Measurements from ENCODE around the gene APBB1IP.

- TF ChIP-seq, protein P1, sequence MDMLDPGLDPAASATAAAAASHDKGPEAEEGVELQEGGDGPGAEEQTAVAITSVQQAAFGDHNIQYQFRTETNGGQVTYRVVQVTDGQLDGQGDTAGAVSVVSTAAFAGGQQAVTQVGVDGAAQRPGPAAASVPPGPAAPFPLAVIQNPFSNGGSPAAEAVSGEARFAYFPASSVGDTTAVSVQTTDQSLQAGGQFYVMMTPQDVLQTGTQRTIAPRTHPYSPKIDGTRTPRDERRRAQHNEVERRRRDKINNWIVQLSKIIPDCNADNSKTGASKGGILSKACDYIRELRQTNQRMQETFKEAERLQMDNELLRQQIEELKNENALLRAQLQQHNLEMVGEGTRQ (IDR thresholded peaks at IDR 0.05) = no peak
- TF ChIP-seq POLR2A (IDR thresholded peaks at IDR 0.05; ENCODE audit: low read length) = no peak
- TF ChIP-seq, protein P2, sequence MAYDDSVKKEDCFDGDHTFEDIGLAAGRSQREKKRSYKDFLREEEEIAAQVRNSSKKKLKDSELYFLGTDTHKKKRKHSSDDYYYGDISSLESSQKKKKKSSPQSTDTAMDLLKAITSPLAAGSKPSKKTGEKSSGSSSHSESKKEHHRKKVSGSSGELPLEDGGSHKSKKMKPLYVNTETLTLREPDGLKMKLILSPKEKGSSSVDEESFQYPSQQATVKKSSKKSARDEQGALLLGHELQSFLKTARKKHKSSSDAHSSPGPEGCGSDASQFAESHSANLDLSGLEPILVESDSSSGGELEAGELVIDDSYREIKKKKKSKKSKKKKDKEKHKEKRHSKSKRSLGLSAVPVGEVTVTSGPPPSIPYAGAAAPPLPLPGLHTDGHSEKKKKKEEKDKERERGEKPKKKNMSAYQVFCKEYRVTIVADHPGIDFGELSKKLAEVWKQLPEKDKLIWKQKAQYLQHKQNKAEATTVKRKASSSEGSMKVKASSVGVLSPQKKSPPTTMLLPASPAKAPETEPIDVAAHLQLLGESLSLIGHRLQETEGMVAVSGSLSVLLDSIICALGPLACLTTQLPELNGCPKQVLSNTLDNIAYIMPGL (CRISPR knock-in tag; IDR thresholded peaks at IDR 0.05; ENCODE audit: borderline replicate concordance) = no peak
- no peak for TF ChIP-seq ELK1 (IDR thresholded peaks at IDR 0.05; ENCODE audit: low read depth, low read length)
- no peak for TF ChIP-seq PHF8 (IDR thresholded peaks at IDR 0.05; ENCODE audit: borderline replicate concordance, low read depth)
- TF ChIP-seq RCOR1 (IDR thresholded peaks at IDR 0.05; ENCODE audit: low read depth, low read length) = no peak
- no peak for TF ChIP-seq RFX5 (IDR thresholded peaks at IDR 0.05)
- no peak for TF ChIP-seq MAZ (IDR thresholded peaks at IDR 0.05; ENCODE audit: borderline replicate concordance, low read depth, low read length)
- no peak for TF ChIP-seq CEBPB (IDR thresholded peaks at IDR 0.05)
- TF ChIP-seq, protein P3, sequence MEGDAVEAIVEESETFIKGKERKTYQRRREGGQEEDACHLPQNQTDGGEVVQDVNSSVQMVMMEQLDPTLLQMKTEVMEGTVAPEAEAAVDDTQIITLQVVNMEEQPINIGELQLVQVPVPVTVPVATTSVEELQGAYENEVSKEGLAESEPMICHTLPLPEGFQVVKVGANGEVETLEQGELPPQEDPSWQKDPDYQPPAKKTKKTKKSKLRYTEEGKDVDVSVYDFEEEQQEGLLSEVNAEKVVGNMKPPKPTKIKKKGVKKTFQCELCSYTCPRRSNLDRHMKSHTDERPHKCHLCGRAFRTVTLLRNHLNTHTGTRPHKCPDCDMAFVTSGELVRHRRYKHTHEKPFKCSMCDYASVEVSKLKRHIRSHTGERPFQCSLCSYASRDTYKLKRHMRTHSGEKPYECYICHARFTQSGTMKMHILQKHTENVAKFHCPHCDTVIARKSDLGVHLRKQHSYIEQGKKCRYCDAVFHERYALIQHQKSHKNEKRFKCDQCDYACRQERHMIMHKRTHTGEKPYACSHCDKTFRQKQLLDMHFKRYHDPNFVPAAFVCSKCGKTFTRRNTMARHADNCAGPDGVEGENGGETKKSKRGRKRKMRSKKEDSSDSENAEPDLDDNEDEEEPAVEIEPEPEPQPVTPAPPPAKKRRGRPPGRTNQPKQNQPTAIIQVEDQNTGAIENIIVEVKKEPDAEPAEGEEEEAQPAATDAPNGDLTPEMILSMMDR (IDR thresholded peaks at IDR 0.05) = no peak
- no peak for TF ChIP-seq CHD4 (IDR thresholded peaks at IDR 0.05; ENCODE audit: borderline replicate concordance)
Observed at GRCh38 chr10:26455567-26456315, 17.6 kb downstream of the APBB1IP start.

Measured in A549 (cell line).